Heart left ventricle (tissue), 16 donors: Measurements from ENCODE around the gene SLIT3. TPM values are rescaled to one million over a fixed set of nuclear protein-coding genes. Genes with fewer than 3 reads are reported as not detected.

Source experiments
- ATAC-seq, 4 donors: fragments of 200-7000 bp; cut with Tn5 transposase; one replicate each; pipeline ENCODE4 v1.9.1; 2020 to 2022; ENCODE audit warnings: moderate library complexity in 4 of 4, mild to moderate bottlenecking in 3 of 4, moderate number of reproducible peaks in 1 of 4
- DNase-seq, 5 donors: peaks; one replicate each; pipeline ENCODE4 v3.0.0-alpha.2; 2020
- H3K27ac ChIP-seq, 12 donors: fragments of 200-600 bp; sonication (generic) in 4 of 12; one replicate each; pipeline versions ENCODE4 v1.5.0 to v1.8.0; 2016 to 2022; ENCODE audit warnings: mild to moderate bottlenecking in 2 of 12
- H3K27me3 ChIP-seq, 9 donors: fragments of 200-600 bp; sonication (generic) in 2 of 9; one replicate each; pipeline versions ENCODE4 v1.5.1 to v1.8.0; 2016 to 2022; ENCODE audit warnings: mild to moderate bottlenecking in 3 of 9
- H3K36me3 ChIP-seq, 9 donors: fragments of 200-600 bp; sonication (generic) in 2 of 9; one replicate each; pipeline versions ENCODE4 v1.5.0 to v1.8.0; 2018 to 2022; ENCODE audit warnings: mild to moderate bottlenecking in 2 of 9
- H3K4me1 ChIP-seq, 12 donors: fragments of 200-600 bp; sonication (generic) in 4 of 12; one replicate each; pipeline versions ENCODE4 v1.5.0 to v1.8.0; 2016 to 2022; ENCODE audit warnings: mild to moderate bottlenecking in 3 of 12
- H3K4me3 ChIP-seq, 12 donors: fragments of 200-600 bp; sonication (generic) in 4 of 12; one replicate each; pipeline versions ENCODE4 v1.5.0 to v1.8.0; 2017 to 2022; ENCODE audit warnings: mild to moderate bottlenecking in 9 of 12, moderate library complexity in 4 of 12
- H3K9me3 ChIP-seq, 12 donors: fragments of 200-600 bp; sonication (generic) in 4 of 12; one replicate each; pipeline versions ENCODE4 v1.5.0 to v1.8.0; 2016 to 2022; ENCODE audit warnings: mild to moderate bottlenecking in 1 of 12
- POLR2A ChIP-seq, 2 donors: fragments of 450-650 bp; IDR thresholded peaks; one replicate each; pipeline ENCODE4 v1.6.1; 2017; ENCODE audit warnings: antibody characterized with exemption in 2 of 2, mild to moderate bottlenecking in 2 of 2, moderate library complexity in 2 of 2
- WGBS, 4 donors: extraction: QIAGEN DNeasy Blood & Tissue Kit in 2 of 4; methylation state at CpG; one replicate each; pipeline versions ENCODE4 v1.1.5 to v1.1.7; 2013 to 2018; 5-methylcytosine and 5-hydroxymethylcytosine counted together
- intact Hi-C, 10 donors: fragments of 100-400 bp; cut with DNase I; formaldehyde crosslinking; loops; one replicate each; pipeline versions ENCODE4 v1.11.1 to v1.14.2; 2022
- polyA plus RNA-seq, 2 donors: library from polyadenylated mRNA; stranded (reverse); fragments of 200-250 nt; gene quantifications; one replicate each; pipeline ENCODE4 v1.2.3, GENCODE V29; 2013
- total RNA-seq, 9 donors: library from RNA; depleted of rRNA in 2 of 9; stranded (reverse); fragments of >200 nt in 2 of 9; fragmentation: NEBNext Ultra II Directional in 3 of 9; extraction: Animal tissue kit (Norgen Biotek cat#: 25700) in 3 of 9; gene quantifications; one replicate each; pipeline versions ENCODE4 v1.1.0 to v1.2.4, GENCODE V29; 2016 to 2023
- TF ChIP-seq, protein P1 (sequence below), 12 donors: fragments of 200-600 bp; sonication (generic) in 4 of 12; IDR thresholded peaks; one replicate each; pipeline versions ENCODE4 v1.5.0 to v1.8.0; 2018 to 2022; ENCODE audit warnings: antibody characterized with exemption in 12 of 12, mild to moderate bottlenecking in 5 of 12
- donor health status: ischemic (EF 13 %, LVEDD 7.1; RV severe dilation, severe dysfunction).
- donor health status: healthy with polysubstance abuse.
- donor health status: DM: no; HTN: yes; CAD: no.
- donor health status: DM: no; HTN: no; CAD: no.
- donor health status: ischemic (EF 25% LVEDD 6.9; RV normal size, moderate dysfunction).
- donor health status: ischemic (EF 25% LVEDD 5.7; RV mildly dilated, moderate dysfunction).
- donor health status: healthy.
- donor health status: DM: yes; HTN: yes; CAD: no.
- donor health status: ischemic (EF 35%, LVEDD 5.7; RV mildly dilated, moderate dysfunction).
- donor health status: nonischemic (EF 11% LVEDD 7.7; RV severe dilation, severe dysfunction).
- donor health status: DM: yes; HTN: yes; CAD: no.
- donor health status: PGD.
- donor health status: ischemic (EF 29% LVEDD 5.4; RV normal size, mild dysfunction).
- donor health status: nonischemic (EF 23%, LVEDD 6.1; RV moderate dilation, normal function).

Gene SLIT3
- total and polyA plus RNA-seq, 11 donors: 2.3 to 40.3 (median 14.4) TPM

DNA sequence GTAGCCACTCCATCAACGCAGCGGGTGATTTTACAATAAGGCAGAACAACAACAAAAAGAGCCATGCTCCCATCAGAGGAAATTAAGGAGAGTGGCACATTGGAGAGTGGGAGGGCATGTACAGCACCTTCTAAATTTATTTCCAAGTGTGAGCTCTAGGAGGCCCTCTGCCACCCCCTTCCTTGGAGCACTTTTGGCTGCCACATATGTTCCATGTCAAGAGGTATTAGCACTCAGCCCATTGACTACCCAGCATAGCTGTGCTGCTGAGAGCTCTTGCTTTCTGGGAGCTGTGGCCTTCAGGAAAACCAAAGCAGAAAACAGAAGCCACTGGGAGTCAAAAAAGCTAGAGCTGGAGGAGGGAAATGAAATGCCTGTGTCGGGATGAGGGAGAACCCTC lies 521.6 kb downstream of the SLIT3 start:
- peak in 3 of 4 donors; percentile 59 to 74 (median 74) for ATAC-seq
- TF ChIP-seq POLR2A (IDR thresholded peaks at IDR 0.05): no peak
- TF ChIP-seq, protein P1, sequence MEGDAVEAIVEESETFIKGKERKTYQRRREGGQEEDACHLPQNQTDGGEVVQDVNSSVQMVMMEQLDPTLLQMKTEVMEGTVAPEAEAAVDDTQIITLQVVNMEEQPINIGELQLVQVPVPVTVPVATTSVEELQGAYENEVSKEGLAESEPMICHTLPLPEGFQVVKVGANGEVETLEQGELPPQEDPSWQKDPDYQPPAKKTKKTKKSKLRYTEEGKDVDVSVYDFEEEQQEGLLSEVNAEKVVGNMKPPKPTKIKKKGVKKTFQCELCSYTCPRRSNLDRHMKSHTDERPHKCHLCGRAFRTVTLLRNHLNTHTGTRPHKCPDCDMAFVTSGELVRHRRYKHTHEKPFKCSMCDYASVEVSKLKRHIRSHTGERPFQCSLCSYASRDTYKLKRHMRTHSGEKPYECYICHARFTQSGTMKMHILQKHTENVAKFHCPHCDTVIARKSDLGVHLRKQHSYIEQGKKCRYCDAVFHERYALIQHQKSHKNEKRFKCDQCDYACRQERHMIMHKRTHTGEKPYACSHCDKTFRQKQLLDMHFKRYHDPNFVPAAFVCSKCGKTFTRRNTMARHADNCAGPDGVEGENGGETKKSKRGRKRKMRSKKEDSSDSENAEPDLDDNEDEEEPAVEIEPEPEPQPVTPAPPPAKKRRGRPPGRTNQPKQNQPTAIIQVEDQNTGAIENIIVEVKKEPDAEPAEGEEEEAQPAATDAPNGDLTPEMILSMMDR (IDR thresholded peaks at IDR 0.05): no peak
- 93 to 95% (median 94%) methylated on average over 3 of the region's 3 CpGs for WGBS, 4 donors
- Histone ChIP-seq H3K4me1 (no peaks in the 10 kb centered on the region), H3K4me3 (no peak overlapping the region), H3K27me3 (no peaks in the 10 kb centered on the region), H3K27ac (no peak overlapping the region), H3K36me3 (no peaks in the 10 kb centered on the region), H3K9me3 (no peaks in the 10 kb centered on the region)
- intact Hi-C loops: no loop called here
- no peak for DNase-seq

DNA sequence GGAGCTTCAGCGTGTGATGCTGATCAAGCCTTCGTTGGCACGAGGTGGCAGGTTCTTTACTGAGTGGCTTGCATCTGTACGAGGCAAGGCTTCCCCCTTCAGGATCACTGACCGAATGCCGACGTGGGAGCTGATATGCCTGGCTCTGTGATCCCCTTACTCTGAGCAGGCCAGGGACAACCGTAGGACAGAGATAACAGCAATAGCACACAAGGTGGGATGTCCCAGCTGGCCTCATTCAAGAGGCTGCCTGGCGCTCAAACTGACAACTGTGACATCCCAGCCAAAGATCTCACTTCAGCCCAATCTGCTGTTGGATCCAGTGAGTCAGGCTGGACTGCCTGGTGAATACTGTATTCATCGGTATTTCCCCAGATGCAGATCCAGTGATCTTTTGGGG lies 522.4 kb downstream of the SLIT3 start:
- H3K4me1 ChIP-seq: no peaks in the 10 kb centered on the region
- WGBS, 4 donors: 53 to 75% (median 64%) methylated on average over 9 to 10 of the region's 10 CpGs
- no peak for TF ChIP-seq POLR2A (IDR thresholded peaks at IDR 0.05)
- TF ChIP-seq, protein P1 (IDR thresholded peaks at IDR 0.05): no peak
- peak in 2 of 4 donors; percentile 40 to 61 for ATAC-seq
- DNase-seq: no peak
- no peaks in the 10 kb centered on the region for H3K27me3 ChIP-seq
- intact Hi-C loops: no loop called here
- H3K4me3 ChIP-seq: no peak overlapping the region
- H3K27ac ChIP-seq: no peak overlapping the region
- no peaks in the 10 kb centered on the region for H3K9me3 ChIP-seq
- H3K36me3 ChIP-seq: no peaks in the 10 kb centered on the region

DNA sequence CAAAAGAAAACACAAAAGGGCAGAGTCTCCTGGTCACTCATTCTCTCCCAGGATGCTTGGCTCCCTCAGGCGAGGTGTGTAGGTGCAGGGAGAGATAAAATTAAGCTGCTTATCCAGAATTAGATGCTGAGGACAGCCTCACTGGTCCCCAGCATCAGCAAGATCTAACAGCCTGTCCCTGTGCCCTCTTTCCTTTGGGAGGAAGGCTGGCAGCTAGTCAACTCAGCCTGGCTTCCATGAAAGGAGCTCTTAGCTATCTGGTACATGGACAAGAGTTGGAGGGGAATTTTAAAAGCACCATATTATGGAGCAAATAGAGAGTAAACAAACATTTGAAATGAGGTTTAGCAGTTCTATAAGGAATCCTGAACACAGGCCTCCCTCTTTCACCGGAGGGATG lies 523.3 kb downstream of the SLIT3 start:
- Histone ChIP-seq H3K9me3 (no peaks in the 10 kb centered on the region), H3K4me1 (no peaks in the 10 kb centered on the region), H3K36me3 (peaks cover 0 to 3% (median 0%) of the 10 kb centered on the region in 9 donors), H3K27me3 (no peaks in the 10 kb centered on the region), H3K27ac (no peak overlapping the region), H3K4me3 (no peak overlapping the region)
- ATAC-seq (no peak), DNase-seq (no peak)
- TF ChIP-seq, protein P1 (IDR thresholded peaks at IDR 0.05): no peak
- TF ChIP-seq POLR2A (IDR thresholded peaks at IDR 0.05): no peak
- WGBS, 4 donors: 77 to 90% (median 86%) methylated on average over 2 of the region's 2 CpGs
- intact Hi-C loops: no loop called here

DNA sequence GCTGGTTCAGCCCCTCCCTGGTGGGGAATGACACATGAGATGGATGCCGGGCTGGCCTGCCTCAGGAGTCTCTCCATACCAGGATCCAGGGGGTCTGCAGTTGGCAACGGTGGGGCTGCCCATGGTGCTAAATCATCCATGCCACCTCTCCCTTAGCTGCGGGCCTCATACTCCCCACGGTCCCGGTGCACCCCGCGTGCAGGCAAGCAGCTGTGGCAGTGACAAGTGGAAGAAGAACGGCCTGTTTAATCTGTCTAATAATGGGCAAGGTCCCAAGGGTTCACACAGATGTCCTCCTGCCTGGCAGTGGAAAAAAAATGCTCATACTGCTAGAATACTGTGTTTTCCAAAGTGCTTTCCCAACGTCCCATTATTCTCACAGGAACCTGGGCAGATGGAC lies 524.9 kb downstream of the SLIT3 start:
- ATAC-seq (peak in 1 of 4 donors; percentile 7), DNase-seq (no peak)
- 63 to 72% (median 69%) methylated on average over 9 of the region's 9 CpGs for WGBS, 4 donors

More for the DNA sequence above, 524.9 kb downstream of the SLIT3 start:
- peaks cover 0 to 3% (median 0%) of the 10 kb centered on the region in 9 donors for H3K36me3 ChIP-seq
- H3K4me1 ChIP-seq: no peaks in the 10 kb centered on the region
- no peak overlapping the region for H3K4me3 ChIP-seq
- H3K27ac ChIP-seq: no peak overlapping the region
- TF ChIP-seq POLR2A (IDR thresholded peaks at IDR 0.05): no peak
- TF ChIP-seq, protein P1 (IDR thresholded peaks at IDR 0.05): no peak
- intact Hi-C loops: no loop called here
- H3K27me3 ChIP-seq: no peaks in the 10 kb centered on the region
- H3K9me3 ChIP-seq: no peaks in the 10 kb centered on the region
